ENCODE measurements around the gene C15orf40.
"Not testable (repeated sequence)": the region's sequence is repeated elsewhere in the genome, so short reads cannot be mapped to it uniquely, and the experiment has no call there.

Gene C15orf40

GRCh38 chr15:82951472-82952157 lies 59.8 kb downstream of the C15orf40 start:
- DNase-seq (ENCODE audit: low spot score) = no peak

- DNase-seq (ENCODE audit: low spot score) = no peak
These were observed 60.6 kb downstream of the C15orf40 start for GRCh38 chr15:82950746-82951370.

GRCh38 chr15:82950295-82950694 lies 61.1 kb downstream of the C15orf40 start:
- no peak for DNase-seq (ENCODE audit: low spot score)

GRCh38 chr15:82946155-82946701 lies 65.2 kb downstream of the C15orf40 start:
- DNase-seq (ENCODE audit: low spot score) = no peak

- no peak for DNase-seq (ENCODE audit: low spot score)
These were observed 66.1 kb downstream of the C15orf40 start for GRCh38 chr15:82945326-82945725.

- no peak for DNase-seq (ENCODE audit: low spot score)
These were observed 66.6 kb downstream of the C15orf40 start for GRCh38 chr15:82944821-82945220.

GRCh38 chr15:82944056-82944455 lies 67.4 kb downstream of the C15orf40 start:
- no peak for DNase-seq (ENCODE audit: low spot score)

GRCh38 chr15:82943176-82943575 lies 68.3 kb downstream of the C15orf40 start:
- no peak for DNase-seq (ENCODE audit: low spot score)

- DNase-seq (ENCODE audit: low spot score) = no peak
These were observed 68.7 kb downstream of the C15orf40 start for GRCh38 chr15:82942691-82943090.

GRCh38 chr15:82939678-82940077 lies 71.8 kb downstream of the C15orf40 start:
- not testable (repeated sequence) for DNase-seq (ENCODE audit: low spot score)

All from pons (tissue), 1 donor.